CD4-positive, alpha-beta T cell (primary cell): ENCODE measurements around the gene UROD. TPM values are rescaled to one million over a fixed set of nuclear protein-coding genes. Genes with fewer than 3 reads are reported as not detected.

Experiments
- ATAC-seq: fragments of 200-7000 bp; cut with Tn5 transposase; one replicate; pipeline ENCODE4 v1.10.0; 2022; ENCODE audit warnings: mild to moderate bottlenecking; ENCODE audit not compliant: poor library complexity
- CTCF ChIA-PET: fragments of 350-600 bp; sonication (Branson Sonifier 250); formaldehyde crosslinking; loops from one replicate; lab custom pipeline; 2021; ENCODE audit warnings: antibody characterized with exemption, inconsistent platforms; lab: Charles Lee
- POLR2A ChIA-PET: fragments of 350-600 bp; sonication (Branson Sonifier 250); formaldehyde crosslinking; loops from one replicate; lab custom pipeline; 2021; ENCODE audit warnings: antibody characterized with exemption, inconsistent platforms; lab: Charles Lee
- DNase-seq, 14 experiments: peaks; one replicate each; pipeline ENCODE4 v3.0.0-alpha.2; 2013 to 2020; ENCODE audit warnings: mixed read lengths in 2 of 14
- H3K27ac ChIP-seq, 2 donors: one replicate each; pipeline versions ENCODE4 v1.5.1 to v1.7.0; 2013; ENCODE audit warnings: low read length in 2 of 2, low read depth in 1 of 2, mild to moderate bottlenecking in 1 of 2
- H3K27me3 ChIP-seq, 2 experiments: 1 replicate in 1 of 2; 2 replicates in 1 of 2; pipeline versions ENCODE4 v1.6.1 to v1.7.0; 2013; ENCODE audit warnings: low read length in 2 of 2, control low read depth in 1 of 2, mild to moderate bottlenecking in 1 of 2, moderate library complexity in 1 of 2; ENCODE audit not compliant: insufficient read depth in 2 of 2, control insufficient read depth in 1 of 2
- H3K36me3 ChIP-seq: one replicate; pipeline ENCODE4 v1.6.1; 2013; ENCODE audit warnings: low read length, control low read depth; ENCODE audit not compliant: insufficient read depth
- H3K4me1 ChIP-seq: one replicate; pipeline ENCODE4 v1.6.1; 2013; ENCODE audit warnings: low read length, control low read depth; ENCODE audit not compliant: insufficient read depth
- H3K4me3 ChIP-seq: one replicate; pipeline ENCODE4 v1.5.1; 2013; ENCODE audit warnings: mild to moderate bottlenecking, low read length, moderate library complexity
- H3K9me3 ChIP-seq, 2 experiments: 1 replicate in 1 of 2; 2 replicates in 1 of 2; pipeline versions ENCODE4 v1.6.1 to v1.7.0; 2013; ENCODE audit warnings: low read length in 2 of 2, mild to moderate bottlenecking in 2 of 2, control low read depth in 1 of 2, moderate library complexity in 1 of 2; ENCODE audit not compliant: control insufficient read depth in 1 of 2, insufficient read depth in 1 of 2
- H3K27ac Mint-ChIP-seq: one replicate; pipeline ENCODE4 v1.8.0; 2020; ENCODE audit warnings: mixed read lengths
- H3K27me3 Mint-ChIP-seq: one replicate; pipeline ENCODE4 v1.8.0; 2021; ENCODE audit warnings: mixed read lengths
- H3K36me3 Mint-ChIP-seq: one replicate; pipeline ENCODE4 v1.8.0; 2021; ENCODE audit warnings: low read depth, mixed read lengths
- H3K4me1 Mint-ChIP-seq: one replicate; pipeline ENCODE4 v1.8.0; 2021; ENCODE audit warnings: low read depth, mixed read lengths
- H3K4me3 Mint-ChIP-seq: one replicate; pipeline ENCODE4 v1.8.0; 2020; ENCODE audit warnings: mild to moderate bottlenecking, mixed read lengths
- H3K9me3 Mint-ChIP-seq: one replicate; pipeline ENCODE4 v1.8.0; 2020; ENCODE audit warnings: mixed read lengths
- CTCF ChIP-seq: fragments of 200-600 bp; IDR thresholded peaks from one replicate; pipeline ENCODE4 v1.8.0; 2022; ENCODE audit warnings: antibody characterized with exemption, mild to moderate bottlenecking
- intact Hi-C, 2 experiments: fragments of 100-400 bp; cut with DNase I in 1 of 2; cut with micrococcal nuclease in 1 of 2; formaldehyde crosslinking; loops; one replicate each; pipeline versions ENCODE4 v1.15.1 to v1.9.0; 2023 to 2025; cut with DNase I, micrococcal nuclease
- total RNA-seq, 174 experiments: library from RNA in 2 of 174; stranded (reverse) in 2 of 174; gene quantifications; one replicate each; pipeline ENCODE4 v1.2.3 and lab custom pipeline; 2021 to 2026

Gene UROD
- total RNA-seq, 2 experiments from 2014 or later, result 41.0 to 42.4 TPM

- no peak for TF ChIP-seq CTCF
- CTCF ChIA-PET, result no interaction called here
- Histone ChIP-seq H3K27ac (no peak overlapping the region), H3K4me1 (peaks cover 50% of the 10 kb centered on the region), H3K4me3 (no peak overlapping the region), H3K27me3 (no peaks in the 10 kb centered on the region), H3K9me3 (no peaks in the 10 kb centered on the region), H3K36me3 (peaks cover 59% of the 10 kb centered on the region)
- Mint-ChIP-seq H3K9me3 (no peaks in the 10 kb centered on the region), H3K27ac (peak overlapping the region; percentile 76), H3K36me3 (peaks cover 81% of the 10 kb centered on the region), H3K4me3 (peak overlapping the region; percentile 60), H3K27me3 (no peaks in the 10 kb centered on the region), H3K4me1 (peaks cover 45% of the 10 kb centered on the region)
- POLR2A ChIA-PET, result interaction anchor here (1.4 to 3.9 kb wide), 2 partner anchors 200 to 233 kb away, joined by 3 to 34 read pairs; partner anchors contain the start of genes BTBD19, DYNLT4 and RPS8
- intact Hi-C loops, result loop anchor here in 1 of 2 experiments (2.0 kb wide), 1 partner anchor 232 kb away; no protein-coding TSS in a partner anchor
- DNase-seq, result no peak
- ATAC-seq, result no peak
These were observed 3.5 kb upstream of the UROD start for GRCh38 chr1:45008516-45008915.

- peaks cover 59% of the 10 kb centered on the region for H3K4me1 ChIP-seq
- POLR2A ChIA-PET, result interaction anchor here (1.4 to 6.9 kb wide), 5 partner anchors 201 to 574 kb away, joined by 3 to 141 read pairs (median 34); partner anchors contain the start of genes BTBD19, DYNLT4, NASP and PLK3
- no peak for ATAC-seq
- H3K27ac ChIP-seq, result no peak overlapping the region
- TF ChIP-seq CTCF, result no peak
- peak overlapping the region; percentile 91 for H3K4me3 Mint-ChIP-seq
- no peaks in the 10 kb centered on the region for H3K9me3 Mint-ChIP-seq
- H3K27me3 Mint-ChIP-seq, result no peaks in the 10 kb centered on the region
- no peak for DNase-seq
- CTCF ChIA-PET, result no interaction called here
- H3K36me3 ChIP-seq, result peaks cover 57% of the 10 kb centered on the region
- H3K9me3 ChIP-seq, result no peaks in the 10 kb centered on the region
- peaks cover 53% of the 10 kb centered on the region for H3K4me1 Mint-ChIP-seq
- peak overlapping the region; percentile 84 for H3K4me3 ChIP-seq
- intact Hi-C loops, result loop anchor here in 1 of 2 experiments (2.0 kb wide), 1 partner anchor 233 kb away; no protein-coding TSS in a partner anchor
- H3K27me3 ChIP-seq, result no peaks in the 10 kb centered on the region
- peak overlapping the region; percentile 76 for H3K27ac Mint-ChIP-seq
- H3K36me3 Mint-ChIP-seq, result peaks cover 75% of the 10 kb centered on the region
These were observed 2.7 kb upstream of the UROD start for GRCh38 chr1:45009296-45009865.

GRCh38 chr1:45009956-45010854 lies 1.8 kb upstream of the UROD start:
- H3K36me3 ChIP-seq, result peaks cover 55% of the 10 kb centered on the region
- no peak for TF ChIP-seq CTCF
- no peaks in the 10 kb centered on the region for H3K9me3 Mint-ChIP-seq
- H3K36me3 Mint-ChIP-seq, result peaks cover 74% of the 10 kb centered on the region
- H3K27ac Mint-ChIP-seq, result peak overlapping the region; percentile 76
- CTCF ChIA-PET, result interaction anchor here (0.6 to 6.4 kb wide), 8 partner anchors 24 to 482 kb away, joined by 3 to 66 read pairs (median 5); partner anchors contain the start of genes EIF2B3, RNU5D-1 and TESK2
- H3K27me3 ChIP-seq, result no peaks in the 10 kb centered on the region
- intact Hi-C loops, result loop anchor here (2.0 to 10.0 kb wide), 8 partner anchors 173 to 677 kb away; partner anchors contain the start of genes GPBP1L1 (in 2 of the 2), TMEM69 (in 2 of the 2), BTBD19 (in 1 of the 2) and DYNLT4 (in 1 of the 2)
- peak overlapping the region in 1 of 2 donors; percentile 62 for H3K27ac ChIP-seq
- POLR2A ChIA-PET, result interaction anchor here (0.7 to 6.9 kb wide), 26 partner anchors 9 to 677 kb away, joined by 3 to 141 read pairs (median 10); partner anchors contain the start of genes ARMH1, BEST4, BTBD19 and CCDC163
- H3K4me1 ChIP-seq, result peaks cover 63% of the 10 kb centered on the region
- ATAC-seq (peak; percentile 15), DNase-seq (peak in 8 of 14 experiments; percentile 16 to 64 (median 36))
- no peaks in the 10 kb centered on the region for H3K9me3 ChIP-seq
- peaks cover 61% of the 10 kb centered on the region for H3K4me1 Mint-ChIP-seq
- H3K4me3 ChIP-seq, result peak overlapping the region; percentile 84
- H3K27me3 Mint-ChIP-seq, result no peaks in the 10 kb centered on the region
- H3K4me3 Mint-ChIP-seq, result peak overlapping the region; percentile 91
